ENCODE results near the gene TOP2A.

The TOP2A gene

DNA sequence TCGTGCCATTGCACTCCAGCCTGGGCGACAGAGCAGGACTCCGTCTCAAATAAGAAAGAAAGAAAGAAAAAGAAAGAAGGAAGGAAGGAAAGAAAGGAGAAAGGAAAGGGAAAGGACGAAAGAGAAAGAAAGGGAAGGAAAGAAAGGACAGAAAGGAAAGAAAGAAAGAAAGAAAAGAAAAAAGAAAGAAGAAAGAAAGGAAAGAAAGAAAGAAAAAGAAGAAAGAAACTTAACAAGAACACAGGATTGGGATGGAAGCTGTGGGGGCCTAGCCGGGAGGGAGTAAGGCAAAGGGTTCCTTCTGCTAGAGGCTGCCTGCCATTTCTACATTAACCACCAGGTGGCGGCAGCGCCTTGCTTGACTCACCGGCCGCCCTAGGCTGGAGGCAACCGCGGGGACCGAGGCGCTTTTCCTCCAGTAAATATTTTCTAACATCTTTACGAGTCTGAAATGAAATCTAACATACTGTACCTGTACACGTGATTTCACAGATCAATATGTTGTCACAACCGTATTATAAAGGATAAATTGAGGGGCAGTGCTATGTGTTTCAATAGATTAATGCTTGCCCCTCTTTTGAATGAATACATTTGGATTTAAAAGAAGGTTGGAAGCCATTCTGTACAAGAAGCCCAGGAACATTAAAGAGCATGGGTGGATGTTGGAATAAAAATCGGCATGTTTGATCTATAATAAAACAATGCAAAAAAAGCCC is 59.2 kb downstream of the TOP2A start:
- Histone ChIP-seq H3K9me3 (replicated peaks in 1 of 2; ENCODE audit: control insufficient read depth in 2 of 2, insufficient read depth in 1 of 2, low read depth in 1 of 2, low read length in 2 of 2) (peaks cover 0 to 1% of the 10 kb centered on the region in 2 donors), H2AFZ (ENCODE audit: low read length) (peak overlapping the region; percentile 80), H3K27ac (replicated peaks; ENCODE audit: low read length) (no peak overlapping the region), H3K36me3 (replicated peaks in 1 of 2; ENCODE audit: control insufficient read depth in 2 of 2, insufficient read depth in 2 of 2, low read length in 2 of 2) (peaks cover 3 to 14% of the 10 kb centered on the region in 2 donors), H3K9ac (ENCODE audit: low read depth, low read length, poor library complexity) (no peak overlapping the region), H2BK15ac (ENCODE audit: low read length) (no peak overlapping the region), H3K4me3 (ENCODE audit: low read length in 2 of 2) (no peak overlapping the region), H2BK120ac (ENCODE audit: low read depth, low read length) (no peak overlapping the region), H3K14ac (ENCODE audit: low read length) (no peak overlapping the region), H3K4me1 (ENCODE audit: control insufficient read depth in 2 of 2, insufficient read depth in 1 of 2, low read depth in 1 of 2, low read length in 2 of 2) (peaks cover 2 to 11% of the 10 kb centered on the region in 2 donors), H3K23ac (ENCODE audit: low read depth, low read length, poor library complexity) (no peak overlapping the region), H3K4ac (ENCODE audit: low read length) (no peak overlapping the region), H3K18ac (ENCODE audit: low read length) (no peak overlapping the region), H4K8ac (ENCODE audit: low read depth, low read length) (no peak overlapping the region), H3K4me2 (ENCODE audit: insufficient read depth, low read length, poor library complexity, severe bottlenecking) (no peak overlapping the region), H4K91ac (ENCODE audit: low read depth, low read length, poor library complexity) (no peak overlapping the region), H2AK5ac (ENCODE audit: low read depth, low read length) (no peak overlapping the region), H2BK12ac (ENCODE audit: low read length) (no peak overlapping the region), H2BK5ac (ENCODE audit: low read length) (no peak overlapping the region), H3K79me1 (ENCODE audit: low read depth, low read length) (peaks cover 1% of the 10 kb centered on the region), H3K27me3 (ENCODE audit: control insufficient read depth in 3 of 3, insufficient read depth in 3 of 3, low read depth in 1 of 3, low read length in 3 of 3) (peaks cover 5 to 21% (median 16%) of the 10 kb centered on the region in 3 experiments)
- WGBS, 2 donors (ENCODE audit: extremely low coverage in 2 of 2, insufficient read length in 2 of 2, insufficient replicate concordance in 1 of 2), result no CpG with 5 or more reads among the region's 17 CpGs
- peak; percentile 87 for DNase-seq (ENCODE audit: low spot score)

- no peak overlapping the region for H3K23ac ChIP-seq (ENCODE audit: low read depth, low read length, poor library complexity)
- peak overlapping the region; percentile 56 for H2AK5ac ChIP-seq (ENCODE audit: low read depth, low read length)
- H3K4me1 ChIP-seq (ENCODE audit: control insufficient read depth in 2 of 2, insufficient read depth in 1 of 2, low read depth in 1 of 2, low read length in 2 of 2), result peaks cover 1 to 11% of the 10 kb centered on the region in 2 donors
- peaks cover 7 to 24% of the 10 kb centered on the region in 2 donors for H3K36me3 ChIP-seq (replicated peaks in 1 of 2; ENCODE audit: control insufficient read depth in 2 of 2, insufficient read depth in 2 of 2, low read length in 2 of 2)
- H3K4ac ChIP-seq (ENCODE audit: low read length), result no peak overlapping the region
- H4K91ac ChIP-seq (ENCODE audit: low read depth, low read length, poor library complexity), result no peak overlapping the region
- no peak overlapping the region for H2BK12ac ChIP-seq (ENCODE audit: low read length)
- no peak overlapping the region for H3K18ac ChIP-seq (ENCODE audit: low read length)
- H3K27me3 ChIP-seq (ENCODE audit: control insufficient read depth in 3 of 3, insufficient read depth in 3 of 3, low read depth in 1 of 3, low read length in 3 of 3), result peaks cover 0 to 14% (median 10%) of the 10 kb centered on the region in 3 experiments
- H3K9ac ChIP-seq (ENCODE audit: low read depth, low read length, poor library complexity), result no peak overlapping the region
- no peak overlapping the region for H2BK5ac ChIP-seq (ENCODE audit: low read length)
- peaks cover 0 to 1% of the 10 kb centered on the region in 2 donors for H3K9me3 ChIP-seq (replicated peaks in 1 of 2; ENCODE audit: control insufficient read depth in 2 of 2, insufficient read depth in 1 of 2, low read depth in 1 of 2, low read length in 2 of 2)
- no peak overlapping the region for H3K4me3 ChIP-seq (ENCODE audit: low read length in 2 of 2)
- H2AFZ ChIP-seq (ENCODE audit: low read length), result no peak overlapping the region
- no CpG with 5 or more reads among the region's 19 CpGs for WGBS, 2 donors (ENCODE audit: extremely low coverage in 2 of 2, insufficient read length in 2 of 2, insufficient replicate concordance in 1 of 2)
- H2BK15ac ChIP-seq (ENCODE audit: low read length), result no peak overlapping the region
- H3K27ac ChIP-seq (replicated peaks; ENCODE audit: low read length), result no peak overlapping the region
- H4K8ac ChIP-seq (ENCODE audit: low read depth, low read length), result peak overlapping the region; percentile 43
- H3K79me1 ChIP-seq (ENCODE audit: low read depth, low read length), result no peaks in the 10 kb centered on the region
- H2BK120ac ChIP-seq (ENCODE audit: low read depth, low read length), result no peak overlapping the region
- no peak overlapping the region for H3K14ac ChIP-seq (ENCODE audit: low read length)
- DNase-seq (ENCODE audit: low spot score), result no peak
- H3K4me2 ChIP-seq (ENCODE audit: insufficient read depth, low read length, poor library complexity, severe bottlenecking), result no peak overlapping the region
Observed at GRCh38 chr17:40356990-40357881, 60.5 kb downstream of the TOP2A start.

DNA sequence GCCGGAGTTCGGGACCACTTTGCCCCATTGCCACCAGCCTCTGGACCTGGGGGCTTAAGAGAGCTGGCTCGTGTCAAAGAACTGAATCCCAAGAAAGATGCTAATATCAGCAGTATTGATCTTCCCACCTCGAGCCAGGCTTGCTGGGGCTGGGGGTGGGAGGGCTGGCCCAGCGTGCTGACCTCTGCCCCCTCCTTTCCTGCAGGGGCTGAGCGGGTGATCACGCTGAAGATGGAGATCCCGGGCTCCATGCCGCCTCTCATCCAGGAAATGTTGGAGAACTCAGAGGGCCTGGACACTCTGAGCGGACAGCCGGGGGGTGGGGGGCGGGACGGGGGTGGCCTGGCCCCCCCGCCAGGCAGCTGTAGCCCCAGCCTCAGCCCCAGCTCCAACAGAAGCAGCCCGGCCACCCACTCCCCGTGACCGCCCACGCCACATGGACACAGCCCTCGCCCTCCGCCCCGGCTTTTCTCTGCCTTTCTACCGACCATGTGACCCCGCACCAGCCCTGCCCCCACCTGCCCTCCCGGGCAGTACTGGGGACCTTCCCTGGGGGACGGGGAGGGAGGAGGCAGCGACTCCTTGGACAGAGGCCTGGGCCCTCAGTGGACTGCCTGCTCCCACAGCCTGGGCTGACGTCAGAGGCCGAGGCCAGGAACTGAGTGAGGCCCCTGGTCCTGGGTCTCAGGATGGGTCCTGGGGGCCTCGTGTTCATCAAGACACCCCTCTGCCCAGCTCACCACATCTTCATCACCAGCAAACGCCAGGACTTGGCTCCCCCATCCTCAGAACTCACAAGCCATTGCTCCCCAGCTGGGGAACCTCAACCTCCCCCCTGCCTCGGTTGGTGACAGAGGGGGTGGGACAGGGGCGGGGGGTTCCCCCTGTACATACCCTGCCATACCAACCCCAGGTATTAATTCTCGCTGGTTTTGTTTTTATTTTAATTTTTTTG is 61.6 kb downstream of the TOP2A start:
- no CpG with 5 or more reads among the region's 33 CpGs for WGBS, 2 donors (ENCODE audit: extremely low coverage in 2 of 2, insufficient read length in 2 of 2, insufficient replicate concordance in 1 of 2)
- peak overlapping the region; percentile 56 for H2AK5ac ChIP-seq (ENCODE audit: low read depth, low read length)
- H3K27me3 ChIP-seq (ENCODE audit: control insufficient read depth in 3 of 3, insufficient read depth in 3 of 3, low read depth in 1 of 3, low read length in 3 of 3), result peaks cover 0 to 5% (median 2%) of the 10 kb centered on the region in 3 experiments
- H4K91ac ChIP-seq (ENCODE audit: low read depth, low read length, poor library complexity), result no peak overlapping the region
- H2BK12ac ChIP-seq (ENCODE audit: low read length), result no peak overlapping the region
- peaks cover 12 to 20% of the 10 kb centered on the region in 2 donors for H3K4me1 ChIP-seq (ENCODE audit: control insufficient read depth in 2 of 2, insufficient read depth in 1 of 2, low read depth in 1 of 2, low read length in 2 of 2)
- no peak overlapping the region for H3K4me2 ChIP-seq (ENCODE audit: insufficient read depth, low read length, poor library complexity, severe bottlenecking)
- H3K4me3 ChIP-seq (ENCODE audit: low read length in 2 of 2), result no peak overlapping the region
- no peak overlapping the region for H3K9ac ChIP-seq (ENCODE audit: low read depth, low read length, poor library complexity)
- no peak overlapping the region for H2BK5ac ChIP-seq (ENCODE audit: low read length)
- H3K36me3 ChIP-seq (replicated peaks in 1 of 2; ENCODE audit: control insufficient read depth in 2 of 2, insufficient read depth in 2 of 2, low read length in 2 of 2), result peaks cover 7 to 30% of the 10 kb centered on the region in 2 donors
- H3K18ac ChIP-seq (ENCODE audit: low read length), result peak overlapping the region; percentile 71
- no peak overlapping the region for H3K14ac ChIP-seq (ENCODE audit: low read length)
- H3K79me1 ChIP-seq (ENCODE audit: low read depth, low read length), result no peaks in the 10 kb centered on the region
- no peak overlapping the region for H4K8ac ChIP-seq (ENCODE audit: low read depth, low read length)
- H3K23ac ChIP-seq (ENCODE audit: low read depth, low read length, poor library complexity), result no peak overlapping the region
- H3K4ac ChIP-seq (ENCODE audit: low read length), result no peak overlapping the region
- H2AFZ ChIP-seq (ENCODE audit: low read length), result no peak overlapping the region
- H3K27ac ChIP-seq (replicated peaks; ENCODE audit: low read length), result no peak overlapping the region
- H2BK15ac ChIP-seq (ENCODE audit: low read length), result no peak overlapping the region
- no peaks in the 10 kb centered on the region for H3K9me3 ChIP-seq (replicated peaks in 1 of 2; ENCODE audit: control insufficient read depth in 2 of 2, insufficient read depth in 1 of 2, low read depth in 1 of 2, low read length in 2 of 2)
- peak overlapping the region; percentile 68 for H2BK120ac ChIP-seq (ENCODE audit: low read depth, low read length)
- DNase-seq (ENCODE audit: low spot score), result no peak
